ENCODE data around the gene PLEKHM3.
A peak's percentile ranks its signal among the peaks of the same experiment; 100 is the strongest.

Gene PLEKHM3

GRCh38 chr2:208015475-208015874 lies 9.9 kb downstream of the PLEKHM3 start:
- Histone ChIP-seq H3K4me1 (ENCODE audit: insufficient read depth, low read length, poor library complexity, severe bottlenecking) (peaks cover 62% of the 10 kb centered on the region), H3K9ac (ENCODE audit: low read depth, low read length, poor library complexity, severe bottlenecking) (no peak overlapping the region), H3F3A (ENCODE audit: low read depth) (peaks cover 4% of the 10 kb centered on the region; the same call in 1 of the 2 replicates), H2AFZ (ENCODE audit: low read length) (no peak overlapping the region), H3K4me3 (ENCODE audit: low read length, poor library complexity, severe bottlenecking) (no peak overlapping the region), H3K9me3 (ENCODE audit: insufficient read depth, low read depth, low read length) (no peaks in the 10 kb centered on the region), H4K20me1 (ENCODE audit: insufficient read depth, low read length, poor library complexity, severe bottlenecking) (no peaks in the 10 kb centered on the region), H3K4me2 (ENCODE audit: low read depth, low read length, poor library complexity, severe bottlenecking) (no peak overlapping the region), H3K27me3 (ENCODE audit: insufficient read depth, low read length, poor library complexity, severe bottlenecking) (no peaks in the 10 kb centered on the region), H3K79me2 (ENCODE audit: insufficient read depth, low read length) (peaks cover 42% of the 10 kb centered on the region), H3K36me3 (ENCODE audit: insufficient read depth, low read length) (no peaks in the 10 kb centered on the region), H3K9me2 (replicated peaks; ENCODE audit: low read depth, low read length) (no peaks in the 10 kb centered on the region)
- no peak for TF ChIP-seq CTCF (conservative IDR thresholded peaks at IDR 0.05; ENCODE audit: low read length)
- no peak for TF ChIP-seq EZH2phosphoT487 (IDR thresholded peaks at IDR 0.05; ENCODE audit: borderline replicate concordance)

DNA sequence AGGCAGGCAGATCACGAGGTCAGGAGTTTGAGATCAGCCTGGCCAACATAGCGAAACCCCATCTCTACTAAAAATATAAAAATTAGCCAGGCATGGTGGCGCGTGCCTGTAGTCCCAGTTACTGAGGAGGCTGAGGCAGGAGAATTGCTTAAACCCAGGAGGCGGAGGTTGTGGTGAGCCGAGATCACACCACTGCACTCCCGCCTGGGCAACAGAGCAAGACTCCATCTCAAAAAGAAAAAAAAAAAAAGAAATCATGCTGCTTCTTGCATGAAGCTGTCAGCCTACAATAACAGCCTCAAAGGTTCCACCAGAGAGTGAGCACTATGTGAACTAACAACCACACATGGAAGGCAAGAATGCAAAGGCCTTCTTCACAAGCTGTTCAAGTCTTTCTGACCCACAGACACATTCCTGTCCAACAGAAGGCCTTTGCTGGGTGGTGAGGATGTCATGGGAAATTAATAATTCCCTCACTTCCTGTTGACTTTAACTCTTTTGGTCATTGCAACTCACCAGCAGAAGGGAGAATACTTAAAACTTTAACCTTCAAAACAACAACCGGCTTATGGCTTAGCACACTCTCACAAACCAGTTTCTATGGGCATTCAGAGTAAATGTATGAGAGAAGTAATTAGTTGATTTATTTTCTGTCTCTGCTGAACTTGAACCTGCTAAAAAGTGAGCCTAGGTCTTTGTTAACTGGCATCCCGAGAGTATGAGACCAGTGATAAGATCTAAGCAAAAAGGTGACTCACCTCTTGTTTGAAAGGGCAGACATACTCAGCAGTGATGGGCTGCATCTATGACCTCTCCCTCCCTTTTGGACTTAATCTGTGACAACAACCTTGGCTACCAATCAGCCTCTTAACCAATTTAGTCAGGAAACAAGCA lies 11.8 kb downstream of the PLEKHM3 start:
- TF ChIP-seq CTCF (conservative IDR thresholded peaks at IDR 0.05; ENCODE audit: low read length) = no peak
- TF ChIP-seq EZH2phosphoT487 (IDR thresholded peaks at IDR 0.05; ENCODE audit: borderline replicate concordance) = no peak
- Histone ChIP-seq H3K4me2 (ENCODE audit: low read depth, low read length, poor library complexity, severe bottlenecking) (peak overlapping the region; percentile 60), H4K20me1 (ENCODE audit: insufficient read depth, low read length, poor library complexity, severe bottlenecking) (no peaks in the 10 kb centered on the region)

GRCh38 chr2:208012449-208012848 lies 12.9 kb downstream of the PLEKHM3 start:
- peaks cover 40% of the 10 kb centered on the region for H3K79me2 ChIP-seq (ENCODE audit: insufficient read depth, low read length)
- no peak for TF ChIP-seq EZH2phosphoT487 (IDR thresholded peaks at IDR 0.05; ENCODE audit: borderline replicate concordance)
- no peak for TF ChIP-seq CTCF (conservative IDR thresholded peaks at IDR 0.05; ENCODE audit: low read length)

More for the DNA sequence above, 11.8 kb downstream of the PLEKHM3 start:
- Histone ChIP-seq H3K79me2 (ENCODE audit: insufficient read depth, low read length) (peaks cover 40% of the 10 kb centered on the region), H3K9me2 (replicated peaks; ENCODE audit: low read depth, low read length) (no peaks in the 10 kb centered on the region), H3K4me3 (ENCODE audit: low read length, poor library complexity, severe bottlenecking) (peak overlapping the region; percentile 18), H3K4me1 (ENCODE audit: insufficient read depth, low read length, poor library complexity, severe bottlenecking) (peaks cover 60% of the 10 kb centered on the region), H3F3A (ENCODE audit: low read depth) (peaks cover 4% of the 10 kb centered on the region; the same call in 1 of the 2 replicates), H3K9me3 (ENCODE audit: insufficient read depth, low read depth, low read length) (no peaks in the 10 kb centered on the region), H3K9ac (ENCODE audit: low read depth, low read length, poor library complexity, severe bottlenecking) (peak overlapping the region; percentile 23), H2AFZ (ENCODE audit: low read length) (no peak overlapping the region), H3K27me3 (ENCODE audit: insufficient read depth, low read length, poor library complexity, severe bottlenecking) (no peaks in the 10 kb centered on the region), H3K36me3 (ENCODE audit: insufficient read depth, low read length) (no peaks in the 10 kb centered on the region)

More at GRCh38 chr2:208012449-208012848, 12.9 kb downstream of the PLEKHM3 start:
- Histone ChIP-seq H3K9ac (ENCODE audit: low read depth, low read length, poor library complexity, severe bottlenecking) (peak overlapping the region; percentile 38), H2AFZ (ENCODE audit: low read length) (no peak overlapping the region), H3K9me2 (replicated peaks; ENCODE audit: low read depth, low read length) (no peaks in the 10 kb centered on the region), H3K4me2 (ENCODE audit: low read depth, low read length, poor library complexity, severe bottlenecking) (peak overlapping the region; percentile 60), H3K9me3 (ENCODE audit: insufficient read depth, low read depth, low read length) (no peaks in the 10 kb centered on the region), H3K27me3 (ENCODE audit: insufficient read depth, low read length, poor library complexity, severe bottlenecking) (no peaks in the 10 kb centered on the region), H3K36me3 (ENCODE audit: insufficient read depth, low read length) (no peaks in the 10 kb centered on the region), H3K4me1 (ENCODE audit: insufficient read depth, low read length, poor library complexity, severe bottlenecking) (peaks cover 50% of the 10 kb centered on the region), H3F3A (ENCODE audit: low read depth) (peaks cover 4% of the 10 kb centered on the region; the same call in 1 of the 2 replicates), H3K4me3 (ENCODE audit: low read length, poor library complexity, severe bottlenecking) (peak overlapping the region; percentile 7), H4K20me1 (ENCODE audit: insufficient read depth, low read length, poor library complexity, severe bottlenecking) (no peaks in the 10 kb centered on the region)
